Neural cell (in vitro differentiated cells): ENCODE measurements around the gene TOP2B. TPM values are rescaled to one million over a fixed set of nuclear protein-coding genes. Genes with fewer than 3 reads are reported as not detected.

ENCODE experiments used
- H2AFZ ChIP-seq: fragments of 200-600, 300-800 bp; sonication (generic), shearing (Covaris generic); 2 replicates; pipeline ENCODE4 v1.6.0; 2014; ENCODE audit warnings: low read depth, mild to moderate bottlenecking, antibody characterized with exemption, low read length, moderate library complexity
- H3F3A ChIP-seq: fragments of 200-600 bp; shearing (Covaris generic); 2 replicates; pipeline ENCODE4 v1.6.1; 2016; ENCODE audit warnings: mild to moderate bottlenecking, moderate library complexity, mixed read lengths, antibody characterized with exemption, low read length; ENCODE audit not compliant: insufficient read depth, poor library complexity, severe bottlenecking
- H3K27ac ChIP-seq: fragments of 200-600, 300-800 bp; sonication (generic), shearing (Covaris generic); 2 replicates; pipeline ENCODE4 v1.5.1; 2014; ENCODE audit warnings: mild to moderate bottlenecking, low read length, moderate library complexity
- H3K27me3 ChIP-seq: fragments of 300-800, 200-600 bp; sonication (generic), shearing (Covaris generic); 2 replicates; pipeline ENCODE4 v1.6.0; 2014; ENCODE audit warnings: mild to moderate bottlenecking, low read depth, low read length, moderate library complexity; ENCODE audit not compliant: insufficient read depth
- H3K36me3 ChIP-seq: fragments of 300-800, 200-600 bp; sonication (generic), shearing (Covaris generic); 2 replicates; pipeline ENCODE4 v1.5.1; 2014; ENCODE audit warnings: mild to moderate bottlenecking, antibody characterized with exemption, low read length, moderate library complexity; ENCODE audit not compliant: insufficient read depth
- H3K4me2 ChIP-seq: fragments of 300-800, 200-600 bp; sonication (generic), shearing (Covaris generic); 2 replicates; pipeline ENCODE4 v1.6.0; 2014; ENCODE audit warnings: mild to moderate bottlenecking, low read length
- H3K4me3 ChIP-seq: fragments of 300-800, 200-600 bp; sonication (generic), shearing (Covaris generic); 2 replicates; pipeline ENCODE4 v1.5.1; 2014; ENCODE audit warnings: mild to moderate bottlenecking, low read length, moderate library complexity
- H3K79me2 ChIP-seq: fragments of 200-600 bp; shearing (Covaris generic); replicated peaks from 2 replicates; pipeline ENCODE4 v1.6.0; 2014; ENCODE audit warnings: mild to moderate bottlenecking, low read length, moderate library complexity; ENCODE audit not compliant: insufficient read depth
- H3K9ac ChIP-seq: fragments of 300-800, 200-600 bp; sonication (generic), shearing (Covaris generic); 2 replicates; pipeline ENCODE4 v1.6.1; 2016; ENCODE audit warnings: mild to moderate bottlenecking, low read length, mixed read lengths
- H3K9me2 ChIP-seq: fragments of 200-600 bp; shearing (Covaris generic); 2 replicates; pipeline ENCODE4 v1.6.1; 2016; ENCODE audit warnings: mild to moderate bottlenecking, low read length, mixed read lengths; ENCODE audit not compliant: insufficient read depth
- H3K9me3 ChIP-seq: fragments of 200-600, 300-800 bp; sonication (generic), shearing (Covaris generic); 2 replicates; pipeline ENCODE4 v1.6.1; 2016; ENCODE audit warnings: mild to moderate bottlenecking, mixed run types, low read length, moderate library complexity, mixed read lengths
- H4K20me1 ChIP-seq: fragments of 200-600 bp; shearing (Covaris generic); 2 replicates; pipeline ENCODE4 v1.6.1; 2016; ENCODE audit warnings: mild to moderate bottlenecking, mixed run types; ENCODE audit not compliant: insufficient read depth
- CTCF ChIP-seq: fragments of 450-650 bp; IDR thresholded peaks from 2 replicates; pipeline ENCODE4 v1.5.1; 2014; ENCODE audit warnings: antibody characterized with exemption, mild to moderate bottlenecking, moderate library complexity; ENCODE audit not compliant: poor library complexity, severe bottlenecking
- EP300 ChIP-seq: fragments of 450-650 bp; conservative IDR thresholded peaks from 2 replicates; pipeline ENCODE4 v1.6.1; 2014; ENCODE audit warnings: antibody characterized with exemption, mild to moderate bottlenecking, moderate library complexity; ENCODE audit not compliant: poor library complexity, severe bottlenecking
- EZH2 ChIP-seq: fragments of 200-600, 300-800 bp; shearing (Covaris generic), sonication (generic); IDR thresholded peaks from 2 replicates; pipeline ENCODE4 v1.6.1; 2014; ENCODE audit warnings: antibody characterized with exemption, low read length, borderline replicate concordance, mild to moderate bottlenecking; ENCODE audit not compliant: insufficient read depth, poor library complexity, severe bottlenecking
- MXI1 ChIP-seq: fragments of 450-650 bp; conservative IDR thresholded peaks from 2 replicates; pipeline ENCODE4 v1.6.1; 2014; ENCODE audit warnings: antibody characterized with exemption, mild to moderate bottlenecking; ENCODE audit not compliant: poor library complexity, severe bottlenecking
- POLR2AphosphoS5 ChIP-seq: IDR thresholded peaks from 2 replicates; pipeline ENCODE4 v1.6.1; 2012
- RAD21 ChIP-seq: fragments of 450-650 bp; conservative IDR thresholded peaks from 2 replicates; pipeline ENCODE4 v1.6.1; 2014; ENCODE audit warnings: antibody characterized with exemption, mild to moderate bottlenecking, moderate library complexity
- REST ChIP-seq: IDR thresholded peaks from 2 replicates; pipeline ENCODE4 v1.6.1; 2012; ENCODE audit warnings: borderline replicate concordance
- SMC3 ChIP-seq: fragments of 450-650 bp; conservative IDR thresholded peaks from 2 replicates; pipeline ENCODE4 v1.6.1; 2014; ENCODE audit warnings: antibody characterized with exemption, mild to moderate bottlenecking, moderate library complexity; ENCODE audit not compliant: poor library complexity
- TAF1 ChIP-seq: IDR thresholded peaks from 2 replicates; pipeline ENCODE4 v1.6.1; 2012; ENCODE audit warnings: low read depth
- polyA plus RNA-seq: library from polyadenylated mRNA; depleted of rRNA; stranded (reverse); fragments of >200 nt; gene quantifications from 2 replicates; pipeline ENCODE4 v1.2.3, GENCODE V29; 2014

Gene TOP2B
- polyA plus RNA-seq, 1 donor from 2014 or later = 440 TPM

GRCh38 chr3:25695731-25696420 is 31.2 kb upstream of the TOP2B start:
- no peaks in the 10 kb centered on the region for H3K79me2 ChIP-seq
- no peak overlapping the region for H3K27ac ChIP-seq
- H3K9me2 ChIP-seq = no peaks in the 10 kb centered on the region
- H2AFZ ChIP-seq = no peak overlapping the region
- no peaks in the 10 kb centered on the region for H3K9me3 ChIP-seq
- no peaks in the 10 kb centered on the region for H3F3A ChIP-seq
- no peak overlapping the region for H3K4me2 ChIP-seq
- no peaks in the 10 kb centered on the region for H4K20me1 ChIP-seq
- TF ChIP-seq REST (no peak), EZH2 (no peak), SMC3 (no peak), POLR2AphosphoS5 (no peak), TAF1 (no peak), CTCF (no peak), EP300 (no peak), RAD21 (no peak), MXI1 (no peak)
- no peak overlapping the region for H3K9ac ChIP-seq
- no peaks in the 10 kb centered on the region for H3K36me3 ChIP-seq
- no peaks in the 10 kb centered on the region for H3K27me3 ChIP-seq
- no peak overlapping the region for H3K4me3 ChIP-seq

GRCh38 chr3:25693238-25693637 is 28.5 kb upstream of the TOP2B start:
- H3K9me2 ChIP-seq = no peaks in the 10 kb centered on the region
- no peak overlapping the region for H3K4me3 ChIP-seq
- H3K9ac ChIP-seq = no peak overlapping the region
- no peaks in the 10 kb centered on the region for H3K9me3 ChIP-seq
- no peak overlapping the region for H3K27ac ChIP-seq
- no peaks in the 10 kb centered on the region for H3F3A ChIP-seq
- no peaks in the 10 kb centered on the region for H3K27me3 ChIP-seq
- H3K36me3 ChIP-seq = no peaks in the 10 kb centered on the region
- no peaks in the 10 kb centered on the region for H4K20me1 ChIP-seq
- no peak overlapping the region for H2AFZ ChIP-seq
- no peaks in the 10 kb centered on the region for H3K79me2 ChIP-seq
- TF ChIP-seq EP300 (no peak), TAF1 (no peak), MXI1 (no peak), EZH2 (no peak), POLR2AphosphoS5 (no peak), CTCF (no peak), SMC3 (no peak), RAD21 (no peak), REST (no peak)
- no peak overlapping the region for H3K4me2 ChIP-seq
